Spleen (tissue), 11 donors: ENCODE measurements around the gene DEPDC5. TPM values are rescaled to one million over a fixed set of nuclear protein-coding genes. Genes with fewer than 3 reads are reported as not detected.

Source experiments
- DNase-seq: peaks from one replicate; pipeline ENCODE4 v3.0.0-alpha.2; 2020
- H3K27ac ChIP-seq, 8 donors: fragments of 200-600 bp; sonication (generic) in 7 of 8; 1 replicate in 4 of 8; 2 replicates in 4 of 8; pipeline versions ENCODE4 v1.5.0 to v1.8.0; 2016 to 2021; ENCODE audit warnings: inconsistent platforms in 4 of 8, mild to moderate bottlenecking in 4 of 8, moderate library complexity in 1 of 8
- H3K27me3 ChIP-seq, 7 donors: fragments of 200-600 bp; sonication (generic) in 6 of 7; replicated peaks in 1 of 7; 1 replicate in 4 of 7; 2 replicates in 3 of 7; pipeline versions ENCODE4 v1.5.0 to v1.8.0; 2016 to 2021; ENCODE audit warnings: inconsistent platforms in 3 of 7, mild to moderate bottlenecking in 1 of 7
- H3K36me3 ChIP-seq, 6 donors: fragments of 200-600 bp; sonication (generic) in 5 of 6; 1 replicate in 4 of 6; 2 replicates in 2 of 6; pipeline versions ENCODE4 v1.5.0 to v1.8.0; 2016 to 2021; ENCODE audit warnings: inconsistent platforms in 2 of 6
- H3K4me1 ChIP-seq, 6 donors: fragments of 200-600 bp; sonication (generic) in 5 of 6; 1 replicate in 3 of 6; 2 replicates in 3 of 6; pipeline versions ENCODE4 v1.5.0 to v1.8.0; 2016 to 2021; ENCODE audit warnings: inconsistent platforms in 3 of 6
- H3K4me3 ChIP-seq, 8 donors: fragments of 200-600 bp; sonication (generic) in 7 of 8; 1 replicate in 4 of 8; 2 replicates in 4 of 8; pipeline versions ENCODE4 v1.5.0 to v1.8.0; 2016 to 2021; ENCODE audit warnings: inconsistent platforms in 4 of 8, mild to moderate bottlenecking in 4 of 8, moderate library complexity in 2 of 8
- H3K9me3 ChIP-seq, 8 donors: fragments of 200-600 bp; sonication (generic) in 7 of 8; 1 replicate in 4 of 8; 2 replicates in 4 of 8; pipeline versions ENCODE4 v1.5.0 to v1.8.0; 2016 to 2021; ENCODE audit warnings: inconsistent platforms in 4 of 8
- POLR2A ChIP-seq, 3 donors: fragments of 450-650 bp; IDR thresholded peaks; one replicate each; pipeline ENCODE4 v1.5.1; 2017; ENCODE audit warnings: antibody characterized with exemption in 3 of 3, mild to moderate bottlenecking in 1 of 3
- POLR2AphosphoS5 ChIP-seq, 3 donors: sonication (generic); formaldehyde crosslinking; IDR thresholded peaks; one replicate each; pipeline ENCODE4 v1.5.1; 2017; ENCODE audit warnings: antibody characterized with exemption in 3 of 3
- WGBS, 5 donors: extraction: QIAGEN DNeasy Blood & Tissue Kit in 3 of 5; methylation state at CpG; one replicate each; pipeline versions ENCODE4 v1.1.5 to v1.1.7; 2013 to 2018; 5-methylcytosine and 5-hydroxymethylcytosine counted together
- intact Hi-C: fragments of 100-400 bp; cut with DNase I; formaldehyde crosslinking; loops from one replicate; pipeline ENCODE4 v1.15.0; 2023; ENCODE audit warnings: low total_unique reads
- polyA plus RNA-seq, 3 donors: library from polyadenylated mRNA; stranded (reverse); fragments of 200-250 nt; gene quantifications; one replicate each; pipeline ENCODE4 v1.2.1, GENCODE V29; 2013
- total RNA-seq, 7 donors: library from RNA; depleted of rRNA in 3 of 7; stranded (reverse); fragments of >200 nt in 3 of 7; fragmentation: NEBNext Ultra II Directional in 4 of 7; extraction: Animal tissue kit (Norgen Biotek cat#: 25700) in 4 of 7; gene quantifications; one replicate each; pipeline versions ENCODE4 v1.1.0 to v1.2.1, GENCODE V29; 2016 to 2021
- TF ChIP-seq, protein P1 (sequence below), 11 experiments: fragments of 200-600 bp in 7 of 11; fragments of 450-650 bp in 4 of 11; sonication (generic) in 4 of 11; IDR thresholded peaks in 8 of 11; conservative IDR thresholded peaks in 3 of 11; 1 replicate in 7 of 11; 2 replicates in 4 of 11; pipeline versions ENCODE4 v1.4.0 to v1.8.0; 2016 to 2021; ENCODE audit warnings: antibody characterized with exemption in 11 of 11, inconsistent platforms in 4 of 11, mild to moderate bottlenecking in 1 of 11
- donor health status: healthy with polysubstance abuse.
- donor health status: DM: no; HTN: no; CAD: no; lungs with moderate emphysema.
- donor health status: DM: no; HTN: no; CAD: no.
- donor health status: Bipolar disorder and iron deficiency.
- donor health status: healthy.
- donor health status: DM: no; HTN: no; CAD: no.
- donor health status: DM: yes; HTN: yes; CAD: no.

DEPDC5 gene
- total and polyA plus RNA-seq, 10 donors, result 9.6 to 64.6 (median 44.3) TPM

DNA sequence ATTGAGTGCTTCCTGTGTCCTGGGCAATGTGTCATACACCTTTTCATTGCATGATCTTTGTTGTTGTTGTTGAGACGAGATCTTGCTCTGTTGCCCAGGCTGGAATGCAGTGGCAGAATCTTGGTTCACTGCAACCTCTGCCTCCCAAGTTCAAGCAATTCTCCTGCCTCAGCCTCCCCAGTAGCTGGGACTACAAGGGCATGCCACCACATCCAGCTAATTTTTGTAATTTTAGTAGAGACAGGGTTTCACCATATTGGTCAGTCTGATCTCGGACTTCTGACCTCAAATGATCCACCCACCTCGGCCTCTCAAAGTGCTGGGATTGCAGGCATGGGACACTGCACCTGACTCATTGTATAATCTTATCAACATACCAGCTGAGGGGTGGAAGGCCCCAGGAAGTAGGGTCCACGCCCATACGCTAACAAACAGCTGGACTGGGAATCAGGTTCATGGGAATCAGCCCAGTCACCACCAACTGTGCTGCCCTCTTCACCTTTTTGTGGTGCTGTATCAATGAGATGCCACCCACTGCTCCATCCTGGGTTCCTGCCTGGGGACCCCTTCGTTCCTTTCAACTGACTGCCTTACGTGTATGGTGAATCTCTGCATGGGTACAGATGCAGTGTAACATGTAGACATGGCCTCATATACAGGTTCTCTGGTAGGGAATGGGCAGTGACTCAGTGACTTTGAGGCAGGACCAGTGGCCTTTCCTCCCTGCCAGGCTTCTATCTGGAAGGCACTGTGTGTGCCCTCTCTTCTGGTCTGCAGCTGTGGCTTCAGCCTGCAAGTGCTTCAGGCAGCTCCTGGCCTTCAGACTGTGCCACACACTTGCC lies 158.0 kb downstream of the DEPDC5 start:
- no peaks in the 10 kb centered on the region for H3K9me3 ChIP-seq
- peaks cover 0 to 8% (median 3%) of the 10 kb centered on the region in 6 donors for H3K4me1 ChIP-seq
- H3K4me3 ChIP-seq, result no peak overlapping the region
- no peak overlapping the region for H3K27ac ChIP-seq
- DNase-seq, result no peak
- WGBS, 5 donors, result 86 to 97% (median 90%) methylated on average over 7 of the region's 7 CpGs
- TF ChIP-seq POLR2AphosphoS5 (IDR thresholded peaks at IDR 0.05), result peak in 1 of 3 donors; percentile 16
- TF ChIP-seq POLR2A (IDR thresholded peaks at IDR 0.05), result no peak
- no peaks in the 10 kb centered on the region for H3K27me3 ChIP-seq
- H3K36me3 ChIP-seq, result peaks cover 0 to 49% (median 20%) of the 10 kb centered on the region in 6 donors
- intact Hi-C loops, result no loop called here

DNA sequence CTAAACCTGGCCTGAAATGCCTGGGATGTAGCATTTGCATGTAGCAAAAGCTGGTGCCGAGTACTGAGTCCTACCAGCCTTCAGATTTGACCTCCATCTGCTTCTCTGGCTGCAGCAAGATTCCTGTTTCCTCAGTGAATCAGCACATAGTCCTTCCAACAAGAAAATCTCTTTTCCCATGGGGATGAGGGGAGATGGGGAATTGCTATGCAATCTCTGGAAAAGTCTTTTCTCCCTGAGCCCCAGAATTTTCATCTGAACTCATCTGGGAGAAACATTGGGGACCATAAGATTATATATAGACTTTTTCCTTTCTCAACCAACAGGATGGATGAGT lies 158.6 kb downstream of the DEPDC5 start:
- TF ChIP-seq, protein P1, sequence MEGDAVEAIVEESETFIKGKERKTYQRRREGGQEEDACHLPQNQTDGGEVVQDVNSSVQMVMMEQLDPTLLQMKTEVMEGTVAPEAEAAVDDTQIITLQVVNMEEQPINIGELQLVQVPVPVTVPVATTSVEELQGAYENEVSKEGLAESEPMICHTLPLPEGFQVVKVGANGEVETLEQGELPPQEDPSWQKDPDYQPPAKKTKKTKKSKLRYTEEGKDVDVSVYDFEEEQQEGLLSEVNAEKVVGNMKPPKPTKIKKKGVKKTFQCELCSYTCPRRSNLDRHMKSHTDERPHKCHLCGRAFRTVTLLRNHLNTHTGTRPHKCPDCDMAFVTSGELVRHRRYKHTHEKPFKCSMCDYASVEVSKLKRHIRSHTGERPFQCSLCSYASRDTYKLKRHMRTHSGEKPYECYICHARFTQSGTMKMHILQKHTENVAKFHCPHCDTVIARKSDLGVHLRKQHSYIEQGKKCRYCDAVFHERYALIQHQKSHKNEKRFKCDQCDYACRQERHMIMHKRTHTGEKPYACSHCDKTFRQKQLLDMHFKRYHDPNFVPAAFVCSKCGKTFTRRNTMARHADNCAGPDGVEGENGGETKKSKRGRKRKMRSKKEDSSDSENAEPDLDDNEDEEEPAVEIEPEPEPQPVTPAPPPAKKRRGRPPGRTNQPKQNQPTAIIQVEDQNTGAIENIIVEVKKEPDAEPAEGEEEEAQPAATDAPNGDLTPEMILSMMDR (IDR thresholded peaks at IDR 0.05 in 8 of 11, conservative IDR thresholded peaks at IDR 0.05 in 3 of 11), result no peak
- TF ChIP-seq POLR2AphosphoS5 (IDR thresholded peaks at IDR 0.05), result no peak
- TF ChIP-seq POLR2A (IDR thresholded peaks at IDR 0.05), result no peak
- WGBS, 5 donors, result 52 to 96% (median 78%) methylated on average over 1 of the region's 1 CpG
- H3K9me3 ChIP-seq, result no peaks in the 10 kb centered on the region
- intact Hi-C loops, result no loop called here
- DNase-seq, result no peak
- H3K27ac ChIP-seq, result no peak overlapping the region
- no peaks in the 10 kb centered on the region for H3K27me3 ChIP-seq
- H3K4me3 ChIP-seq, result no peak overlapping the region
- H3K36me3 ChIP-seq, result peaks cover 0 to 43% (median 14%) of the 10 kb centered on the region in 6 donors
- H3K4me1 ChIP-seq, result peaks cover 0 to 14% (median 9%) of the 10 kb centered on the region in 6 donors

DNA sequence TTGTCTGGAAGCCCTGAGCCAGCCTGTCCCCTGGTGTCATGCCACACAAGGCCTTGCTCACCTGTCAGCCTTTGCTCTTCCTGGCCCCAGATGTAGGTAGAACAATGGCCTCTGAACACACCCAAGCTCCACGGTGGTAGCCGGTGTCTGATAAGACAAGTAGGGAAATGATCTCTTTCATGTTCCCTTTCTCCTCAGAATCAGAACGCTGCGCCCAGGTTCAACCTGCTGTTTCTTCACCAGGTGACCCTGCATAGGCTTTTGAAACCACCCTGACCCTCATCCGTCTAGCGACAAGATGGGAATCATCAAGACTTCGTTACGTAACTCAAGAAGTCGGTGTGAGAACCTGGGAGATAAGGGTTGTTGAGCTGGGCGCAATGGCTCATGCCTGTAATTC lies 161.8 kb downstream of the DEPDC5 start:
- Histone ChIP-seq H3K27ac (no peak overlapping the region), H3K4me3 (no peak overlapping the region), H3K9me3 (no peaks in the 10 kb centered on the region), H3K4me1 (peaks cover 0 to 35% (median 22%) of the 10 kb centered on the region in 6 donors), H3K36me3 (peaks cover 0 to 13% (median under 1%) of the 10 kb centered on the region in 6 donors), H3K27me3 (no peaks in the 10 kb centered on the region)
- no peak for TF ChIP-seq POLR2AphosphoS5 (IDR thresholded peaks at IDR 0.05)
- TF ChIP-seq POLR2A (IDR thresholded peaks at IDR 0.05), result no peak
- TF ChIP-seq, protein P1 (IDR thresholded peaks at IDR 0.05 in 8 of 11, conservative IDR thresholded peaks at IDR 0.05 in 3 of 11), result no peak
- intact Hi-C loops, result no loop called here
- 82 to 93% (median 87%) methylated on average over 10 of the region's 10 CpGs for WGBS, 5 donors
- DNase-seq, result no peak

DNA sequence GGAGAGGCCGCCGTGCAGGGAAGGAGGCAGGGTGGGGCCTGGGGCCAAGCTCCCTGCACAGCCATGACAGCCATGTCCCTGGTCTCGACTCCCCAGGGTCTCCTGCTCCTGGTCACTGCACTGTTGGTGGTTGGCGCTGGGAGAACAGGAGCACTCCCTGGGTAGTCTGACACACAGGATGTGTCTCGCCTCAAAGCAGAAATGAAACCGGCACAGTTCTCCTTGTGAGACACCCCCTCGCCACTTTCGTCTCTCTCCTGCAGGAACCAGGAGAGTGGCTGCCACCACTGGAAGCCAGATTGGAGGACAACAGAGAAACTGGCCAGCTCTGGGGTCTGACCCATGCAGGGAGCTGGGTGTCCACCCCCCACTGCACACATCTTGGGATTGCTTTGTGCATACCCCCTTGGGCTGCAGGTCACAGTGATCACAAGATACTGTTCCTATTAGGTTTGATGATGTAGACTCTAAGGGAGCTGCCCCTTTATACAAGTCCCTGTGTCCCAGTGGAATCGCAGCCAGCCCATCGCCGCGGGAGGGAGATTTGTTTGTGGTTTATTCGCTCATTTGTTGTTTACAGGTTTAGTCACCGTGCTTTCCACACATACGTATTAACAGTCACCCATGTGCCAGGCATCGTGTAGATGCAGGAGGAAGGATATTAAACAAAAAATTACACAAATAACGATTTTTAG lies 163.6 kb downstream of the DEPDC5 start:
- Histone ChIP-seq H3K27me3 (no peaks in the 10 kb centered on the region), H3K4me1 (peaks cover 5 to 53% (median 30%) of the 10 kb centered on the region in 6 donors), H3K36me3 (no peaks in the 10 kb centered on the region), H3K9me3 (no peaks in the 10 kb centered on the region), H3K4me3 (peak overlapping the region in 1 of 8 donors; percentile 41), H3K27ac (peak overlapping the region in 5 of 8 donors; percentile 3 to 59 (median 21))
- intact Hi-C loops, result no loop called here
- WGBS, 5 donors, result 36 to 58% (median 45%) methylated on average over 14 to 17 of the region's 17 CpGs
- DNase-seq, result no peak
- TF ChIP-seq POLR2A (IDR thresholded peaks at IDR 0.05) (no peak), POLR2AphosphoS5 (IDR thresholded peaks at IDR 0.05) (peak in 2 of 3 donors; percentile 23 to 55)

DNA sequence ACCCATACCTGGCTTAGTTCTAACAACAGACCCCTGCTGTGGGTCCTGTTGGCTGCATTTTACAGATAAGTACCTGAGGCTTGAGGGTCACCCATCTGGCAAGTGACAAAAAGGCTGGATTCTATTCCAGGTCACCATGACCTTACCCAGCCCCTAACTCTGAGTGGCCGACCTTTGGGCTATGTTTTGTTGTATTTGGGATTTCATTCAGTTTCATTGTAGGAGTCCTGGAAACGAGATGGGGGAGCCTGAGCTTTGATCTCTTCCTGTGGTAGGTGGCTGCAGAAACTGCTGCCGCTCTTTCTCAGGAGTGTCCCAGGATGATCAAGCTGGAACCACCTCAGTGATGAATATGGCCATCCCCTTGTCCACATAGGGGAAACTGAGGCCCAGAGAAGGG lies 165.9 kb downstream of the DEPDC5 start:
- no peaks in the 10 kb centered on the region for H3K36me3 ChIP-seq
- H3K9me3 ChIP-seq, result no peaks in the 10 kb centered on the region
- H3K4me3 ChIP-seq, result no peak overlapping the region
- peaks cover 10 to 74% (median 47%) of the 10 kb centered on the region in 6 donors for H3K4me1 ChIP-seq
- no peak overlapping the region for H3K27ac ChIP-seq
- intact Hi-C loops, result no loop called here
- DNase-seq, result no peak
- 85 to 95% (median 91%) methylated on average over 3 of the region's 3 CpGs for WGBS, 5 donors
- TF ChIP-seq, protein P1 (IDR thresholded peaks at IDR 0.05 in 8 of 11, conservative IDR thresholded peaks at IDR 0.05 in 3 of 11), result no peak
- TF ChIP-seq POLR2A (IDR thresholded peaks at IDR 0.05) (no peak), POLR2AphosphoS5 (IDR thresholded peaks at IDR 0.05) (no peak)
- peaks cover 0 to 6% (median 0%) of the 10 kb centered on the region in 7 donors for H3K27me3 ChIP-seq
